HepG2 (cell line): ENCODE data around the gene SNED1. TPM values are rescaled to one million over a fixed set of nuclear protein-coding genes. Genes with fewer than 3 reads are reported as not detected.

Source experiments
- ATAC-seq: fragments of 200-7000 bp; cut with Tn5 transposase; 3 replicates; pipeline ENCODE4 v1.9.1; 2020; ENCODE audit warnings: mild to moderate bottlenecking, moderate library complexity
- BruUV-seq: library from RNA; stranded (reverse); fragments of 400-500 nt; replicated peaks from 2 replicates; lab custom pipeline; 2021; lab: Mats Ljungman, UMichigan
- CTCF ChIA-PET: fragments of 300-600 bp; formaldehyde crosslinking; extraction: SDS; loops from one replicate; lab custom pipeline; 2021; ENCODE audit warnings: low total read pairs, inconsistent platforms, low intra/inter-chr PET ratio; lab: Yijun Ruan, JAX
- POLR2A ChIA-PET: fragments of 350-600 bp; sonication (Branson Sonifier 250); formaldehyde crosslinking; loops from one replicate; lab custom pipeline; 2020; ENCODE audit warnings: antibody characterized with exemption, inconsistent platforms; lab: Yijun Ruan, JAX
- DNase-seq: peaks from one replicate; pipeline ENCODE4 v3.0.0-alpha.2; 2015; ENCODE audit warnings: low spot score
- FAIRE-seq: peaks from 3 replicates; lab custom pipeline; 2011; peaks lifted over from hg19 to GRCh38; lab: Jason Lieb, UNC
- H2AFZ ChIP-seq: one replicate; pipeline ENCODE4 v1.6.1; 2011; ENCODE audit warnings: low read length, inconsistent platforms
- H3K27ac ChIP-seq: fragments of 300-600 bp; 3 replicates; pipeline ENCODE4 v1.8.0; 2011; ENCODE audit warnings: mixed run types, mild to moderate bottlenecking, mixed read lengths, low read length, inconsistent platforms; ENCODE audit not compliant: insufficient read depth; ENCODE audit errors: extremely low read length
- H3K27me3 ChIP-seq, 2 experiments: fragments of 200-600 bp in 1 of 2; 2 replicates in 1 of 2; 3 replicates in 1 of 2; pipeline versions ENCODE4 v1.6.0 to v1.8.0; 2011; ENCODE audit warnings: low read length in 2 of 2, mild to moderate bottlenecking in 2 of 2, moderate library complexity in 2 of 2, inconsistent platforms in 1 of 2; ENCODE audit not compliant: insufficient read depth in 2 of 2, control insufficient read depth in 1 of 2
- H3K36me3 ChIP-seq, 2 experiments: fragments of 200-600 bp in 1 of 2; replicated peaks in 1 of 2; 2 replicates in 1 of 2; 3 replicates in 1 of 2; pipeline versions ENCODE4 v1.5.1 to v1.8.0; 2011; ENCODE audit warnings: low read length in 2 of 2, inconsistent platforms in 1 of 2; ENCODE audit not compliant: insufficient read depth in 2 of 2, control insufficient read depth in 1 of 2
- H3K4me1 ChIP-seq: 2 replicates; pipeline ENCODE4 v1.5.1; 2012; ENCODE audit warnings: low read length, inconsistent platforms; ENCODE audit not compliant: insufficient read depth
- H3K4me2 ChIP-seq: 2 replicates; pipeline ENCODE4 v1.6.0; 2011; ENCODE audit warnings: low read depth, low read length, inconsistent platforms
- H3K4me3 ChIP-seq, 3 experiments: fragments of 200-600 bp in 1 of 3; sonication (generic), shearing (Covaris generic) in 1 of 3; replicated peaks in 1 of 3; 2 replicates each; pipeline ENCODE4 v1.5.1; 2011 to 2016; ENCODE audit warnings: low read length in 3 of 3, inconsistent platforms in 2 of 3, low read depth in 2 of 3, mild to moderate bottlenecking in 2 of 3, control low read depth in 1 of 3, mixed read lengths in 1 of 3; ENCODE audit not compliant: insufficient read depth in 1 of 3
- H3K79me2 ChIP-seq: one replicate; pipeline ENCODE4 v1.6.1; 2011; ENCODE audit warnings: low read length, inconsistent platforms; ENCODE audit not compliant: insufficient read depth
- H3K9ac ChIP-seq: 2 replicates; pipeline ENCODE4 v1.6.0; 2011; ENCODE audit warnings: mild to moderate bottlenecking, low read depth, low read length, inconsistent platforms; ENCODE audit not compliant: insufficient read depth
- H3K9me3 ChIP-seq: 2 replicates; pipeline ENCODE4 v1.5.1; 2012; ENCODE audit warnings: mild to moderate bottlenecking, low read length
- H4K20me1 ChIP-seq: 2 replicates; pipeline ENCODE4 v1.6.0; 2011; ENCODE audit warnings: inconsistent platforms, mild to moderate bottlenecking, low read length, moderate library complexity; ENCODE audit not compliant: insufficient read depth
- ARHGAP35 ChIP-seq: sonication (generic); formaldehyde crosslinking; IDR thresholded peaks from 2 replicates; pipeline ENCODE4 v1.9.0; 2022; ENCODE audit warnings: mild to moderate bottlenecking, inconsistent platforms, moderate library complexity, missing genetic modification reagents, borderline replicate concordance
- DNMT3B ChIP-seq: conservative IDR thresholded peaks from 2 replicates; pipeline ENCODE4 v1.6.1; 2016; ENCODE audit warnings: missing biosample characterization, control low read depth
- HMGA1 ChIP-seq: sonication (generic); formaldehyde crosslinking; conservative IDR thresholded peaks from 2 replicates; pipeline ENCODE4 v1.4.0; 2020; ENCODE audit warnings: missing genetic modification reagents
- MAFK ChIP-seq, 2 experiments: IDR thresholded peaks in 1 of 2; conservative IDR thresholded peaks in 1 of 2; 2 replicates each; pipeline ENCODE4 v1.6.1; 2011; ENCODE audit warnings: improper control_type of control experiment in 2 of 2, low read length in 2 of 2
- MIER2 ChIP-seq: IDR thresholded peaks from 2 replicates; pipeline ENCODE4 v1.6.1; 2016; ENCODE audit warnings: missing biosample characterization, missing genetic modification reagents
- MTF2 ChIP-seq: sonication (generic); formaldehyde crosslinking; IDR thresholded peaks from 2 replicates; pipeline ENCODE4 v1.5.0; 2020; ENCODE audit warnings: missing genetic modification reagents, borderline replicate concordance
- NFE2L2 ChIP-seq: fragments of 150-350 bp; IDR thresholded peaks from 2 replicates; pipeline ENCODE4 v1.6.1; 2014; ENCODE audit warnings: low read length
- RELA ChIP-seq: sonication (generic); formaldehyde crosslinking; IDR thresholded peaks from 2 replicates; pipeline ENCODE4 v1.4.0; 2020; ENCODE audit warnings: missing genetic modification reagents
- SAFB2 ChIP-seq: sonication (generic); formaldehyde crosslinking; IDR thresholded peaks from 2 replicates; pipeline ENCODE4 v1.5.1; 2020; ENCODE audit warnings: missing genetic modification reagents, low read depth, mild to moderate bottlenecking, borderline replicate concordance
- ZFP90 ChIP-seq: sonication (generic); formaldehyde crosslinking; IDR thresholded peaks from 2 replicates; pipeline ENCODE4 v1.8.0; 2022; ENCODE audit warnings: missing genetic modification reagents, mild to moderate bottlenecking, inconsistent platforms, borderline replicate concordance
- ZNF235 ChIP-seq: sonication (generic); formaldehyde crosslinking; IDR thresholded peaks from 2 replicates; pipeline ENCODE4 v1.8.1; 2023; ENCODE audit warnings: mild to moderate bottlenecking, missing genetic modification reagents, borderline replicate concordance
- ZNF326 ChIP-seq: sonication (generic); formaldehyde crosslinking; IDR thresholded peaks from 2 replicates; pipeline ENCODE4 v1.4.0; 2020; ENCODE audit warnings: missing genetic modification reagents, borderline replicate concordance
- ZNF430 ChIP-seq: sonication (generic); formaldehyde crosslinking; IDR thresholded peaks from 2 replicates; pipeline ENCODE4 v1.9.0; 2021; ENCODE audit warnings: mild to moderate bottlenecking, missing genetic modification reagents
- ZNF768 ChIP-seq: sonication (generic); formaldehyde crosslinking; IDR thresholded peaks from 2 replicates; pipeline ENCODE4 v1.4.0; 2020; ENCODE audit warnings: missing genetic modification reagents
- whole genome bisulfite sequencing: methylation state at CpG from one replicate; pipeline ENCODE4 v1.1.6; 2017; ENCODE audit warnings: low lambda C conversion rate; 5-methylcytosine and 5-hydroxymethylcytosine counted together
- in situ Hi-C: cut with HindIII; loops from 2 replicates; pipeline ENCODE4 v1.10.0; 2017; ENCODE audit warnings: low pct_unique_long_range_greater_than_20kb; ENCODE audit not compliant: extremely low pct_ligation_motif_present
- intact Hi-C: fragments of 100-400 bp; cut with micrococcal nuclease; formaldehyde crosslinking; loops from one replicate; pipeline ENCODE4 v1.10.0; 2022; ENCODE audit not compliant: unreplicated experiment
- polyA plus RNA-seq, 8 experiments: library from polyadenylated mRNA; depleted of rRNA in 3 of 8; stranded (reverse) in 7 of 8; unstranded in 1 of 8; fragments of >200 nt; fragmentation: Illumina TruSeq in 4 of 8; extraction: Trizol in 4 of 8; gene quantifications; 2 replicates each; pipeline versions ENCODE4 v1.2.1 to v1.2.3, GENCODE V29; 2011 to 2016; ENCODE audit warnings: low read depth in 4 of 8, missing spikeins in 1 of 8, mixed read lengths in 1 of 8; ENCODE audit not compliant: insufficient read depth in 1 of 8
- total RNA-seq, 5 experiments: library from RNA; depleted of rRNA; stranded (reverse); fragments of >200 nt; fragmentation: Illumina TruSeq; extraction: Trizol; gene quantifications; 2 replicates each; pipeline ENCODE4 v1.2.3, GENCODE V29; 2016; ENCODE audit warnings: low read depth in 1 of 5
- TF ChIP-seq, protein P1 (sequence below): sonication (generic); formaldehyde crosslinking; IDR thresholded peaks from 2 replicates; pipeline ENCODE4 v1.4.0; 2020; ENCODE audit warnings: mild to moderate bottlenecking, missing genetic modification reagents, borderline replicate concordance

SNED1 gene
- total and polyA plus RNA-seq, 2 of the 13 experiments (the other 11 are each of a cell fraction or from before 2014, with no cell fraction given): 0.15 to 0.65 TPM

DNA sequence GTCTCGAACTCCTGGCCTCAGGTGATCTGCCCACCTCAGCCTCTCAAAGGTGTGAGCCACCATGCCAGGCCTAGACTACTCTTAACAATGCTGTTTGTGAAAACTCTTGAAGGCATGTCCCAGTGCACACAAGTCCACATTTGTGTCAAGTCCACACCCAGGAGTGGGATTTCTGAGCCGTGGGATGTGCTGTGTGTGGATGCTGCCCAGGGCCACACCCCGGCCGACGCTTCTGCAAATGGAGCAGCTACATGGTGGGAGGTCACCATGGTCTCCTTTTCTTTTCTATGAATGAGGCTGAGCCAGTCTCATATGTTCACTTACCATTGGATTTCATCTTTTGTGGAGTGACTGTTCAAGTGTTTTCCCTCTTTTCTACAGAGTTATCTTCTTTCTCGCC lies 15.8 kb downstream of the SNED1 start:
- Histone ChIP-seq H4K20me1 (no peaks in the 10 kb centered on the region), H3K79me2 (no peaks in the 10 kb centered on the region), H3K9me3 (no peaks in the 10 kb centered on the region), H3K27ac (no peak overlapping the region), H2AFZ (no peak overlapping the region), H3K36me3 (no peaks in the 10 kb centered on the region), H3K4me2 (no peak overlapping the region), H3K27me3 (peaks cover 0 to 22% of the 10 kb centered on the region in 2 experiments; a peak in 2 of 5 replicates), H3K4me3 (no peak overlapping the region), H3K4me1 (peaks cover 15% of the 10 kb centered on the region), H3K9ac (no peak overlapping the region)
- TF ChIP-seq SAFB2 (CRISPR knock-in tag) (no peak), DNMT3B (no peak), ZFP90 (no peak), ZNF326 (CRISPR knock-in tag) (no peak), MIER2 (CRISPR knock-in tag) (no peak), RELA (CRISPR knock-in tag) (no peak), ZNF430 (CRISPR knock-in tag) (no peak), MTF2 (CRISPR knock-in tag) (no peak), ARHGAP35 (CRISPR knock-in tag) (no peak), ZNF235 (CRISPR knock-in tag) (no peak), ZNF768 (CRISPR knock-in tag) (no peak), MAFK (conservative IDR thresholded peaks at IDR 0.05 in 1 of 2, IDR thresholded peaks at IDR 0.05 in 1 of 2; ENCODE audit: low read length in 2 of 2) (no peak), NFE2L2 (no peak), HMGA1 (no peak)
- TF ChIP-seq, protein P1, sequence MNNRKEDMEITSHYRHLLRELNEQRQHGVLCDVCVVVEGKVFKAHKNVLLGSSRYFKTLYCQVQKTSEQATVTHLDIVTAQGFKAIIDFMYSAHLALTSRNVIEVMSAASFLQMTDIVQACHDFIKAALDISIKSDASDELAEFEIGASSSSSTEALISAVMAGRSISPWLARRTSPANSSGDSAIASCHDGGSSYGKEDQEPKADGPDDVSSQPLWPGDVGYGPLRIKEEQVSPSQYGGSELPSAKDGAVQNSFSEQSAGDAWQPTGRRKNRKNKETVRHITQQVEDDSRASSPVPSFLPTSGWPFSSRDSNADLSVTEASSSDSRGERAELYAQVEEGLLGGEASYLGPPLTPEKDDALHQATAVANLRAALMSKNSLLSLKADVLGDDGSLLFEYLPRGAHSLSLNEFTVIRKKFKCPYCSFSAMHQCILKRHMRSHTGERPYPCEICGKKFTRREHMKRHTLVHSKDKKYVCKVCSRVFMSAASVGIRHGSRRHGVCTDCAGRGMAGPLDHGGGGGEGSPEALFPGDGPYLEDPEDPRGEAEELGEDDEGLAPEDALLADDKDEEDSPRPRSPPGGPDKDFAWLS (CRISPR knock-in tag): no peak
- ChIA-PET CTCF (no interaction called here), POLR2A (no interaction called here)
- in situ Hi-C loops (no loop called here), intact Hi-C loops (loop anchor here (5.0 kb wide), 1 partner anchor 288 kb away; no protein-coding TSS in a partner anchor)
- no peak for ATAC-seq
- WGBS: 74% methylated on average over 6 of the region's 6 CpGs
- BruUV-seq: no TSS peak
- FAIRE-seq: no peak
- DNase-seq: no peak
